ENCODE results near the gene HMGA1. TPM values are rescaled to one million over a fixed set of nuclear protein-coding genes. Genes with fewer than 3 reads are reported as not detected.
"Not testable (repeated sequence)": the region's sequence is repeated elsewhere in the genome, so short reads cannot be mapped to it uniquely, and the experiment has no call there.

The HMGA1 gene
- total RNA-seq, 1 experiment from 2014 or later: 1,115 TPM

DNA sequence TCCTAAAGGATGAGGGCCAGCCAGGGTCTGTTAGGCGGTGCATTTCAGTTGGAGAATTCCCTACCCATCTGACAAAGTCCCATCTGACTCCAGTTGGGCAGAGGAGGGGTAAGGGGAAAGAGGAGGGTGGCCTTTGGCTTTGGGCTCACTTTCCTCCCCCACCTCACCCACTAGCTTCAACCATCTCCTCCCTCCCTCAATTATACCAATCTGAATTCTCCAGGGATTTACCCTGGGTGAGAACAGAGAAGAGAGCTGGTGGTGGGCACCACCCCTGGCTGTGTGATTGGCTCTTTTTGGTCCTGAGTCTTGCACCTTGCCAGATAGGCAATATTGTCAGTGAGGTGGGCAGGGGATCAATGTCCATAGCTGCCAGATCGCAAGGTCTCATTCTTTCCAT is 3.2 kb downstream of the HMGA1 start:
- DNase-seq (ENCODE audit: low read depth): no peak

DNA sequence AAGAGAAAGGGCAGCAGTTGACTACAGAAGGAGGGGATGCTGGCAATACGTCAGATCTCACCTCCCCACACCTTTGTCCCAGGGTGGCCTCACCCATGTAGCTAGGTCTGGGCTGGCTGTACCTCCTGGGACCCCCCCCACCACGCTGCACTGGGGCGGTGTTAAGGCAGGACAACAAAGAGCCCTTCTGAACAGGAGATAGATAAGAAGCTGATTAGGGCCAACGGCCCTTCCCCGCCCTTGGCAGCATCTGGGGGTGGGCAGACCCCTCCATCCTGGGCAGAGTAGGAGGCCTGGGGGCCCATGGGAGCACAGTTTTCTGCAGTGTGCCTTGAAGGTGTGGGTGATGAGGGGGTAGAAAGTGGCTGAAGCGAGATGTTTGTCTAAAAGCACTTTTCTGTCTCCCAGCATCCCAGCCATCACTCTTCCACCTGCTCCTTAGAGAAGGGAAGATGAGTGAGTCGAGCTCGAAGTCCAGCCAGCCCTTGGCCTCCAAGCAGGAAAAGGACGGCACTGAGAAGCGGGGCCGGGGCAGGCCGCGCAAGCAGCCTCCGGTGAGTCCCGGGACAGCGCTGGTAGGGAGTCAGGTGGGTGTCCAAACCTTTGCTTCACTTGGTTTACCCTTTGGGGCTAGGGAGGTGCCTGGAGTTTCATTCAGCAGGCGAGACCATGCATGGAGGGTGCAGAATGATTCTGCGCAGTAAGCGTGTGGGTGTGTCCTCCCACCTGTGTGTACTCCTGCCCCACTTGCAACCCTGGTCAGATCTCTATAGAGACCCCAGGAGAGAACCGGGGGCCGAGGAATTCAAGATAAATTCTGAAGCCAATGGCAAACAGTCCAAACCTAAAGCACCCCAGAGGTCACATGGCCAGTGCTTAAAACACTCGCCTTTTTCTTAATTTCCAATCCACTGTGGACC is 3.9 kb downstream of the HMGA1 start:
- DNase-seq (ENCODE audit: low read depth): no peak

DNA sequence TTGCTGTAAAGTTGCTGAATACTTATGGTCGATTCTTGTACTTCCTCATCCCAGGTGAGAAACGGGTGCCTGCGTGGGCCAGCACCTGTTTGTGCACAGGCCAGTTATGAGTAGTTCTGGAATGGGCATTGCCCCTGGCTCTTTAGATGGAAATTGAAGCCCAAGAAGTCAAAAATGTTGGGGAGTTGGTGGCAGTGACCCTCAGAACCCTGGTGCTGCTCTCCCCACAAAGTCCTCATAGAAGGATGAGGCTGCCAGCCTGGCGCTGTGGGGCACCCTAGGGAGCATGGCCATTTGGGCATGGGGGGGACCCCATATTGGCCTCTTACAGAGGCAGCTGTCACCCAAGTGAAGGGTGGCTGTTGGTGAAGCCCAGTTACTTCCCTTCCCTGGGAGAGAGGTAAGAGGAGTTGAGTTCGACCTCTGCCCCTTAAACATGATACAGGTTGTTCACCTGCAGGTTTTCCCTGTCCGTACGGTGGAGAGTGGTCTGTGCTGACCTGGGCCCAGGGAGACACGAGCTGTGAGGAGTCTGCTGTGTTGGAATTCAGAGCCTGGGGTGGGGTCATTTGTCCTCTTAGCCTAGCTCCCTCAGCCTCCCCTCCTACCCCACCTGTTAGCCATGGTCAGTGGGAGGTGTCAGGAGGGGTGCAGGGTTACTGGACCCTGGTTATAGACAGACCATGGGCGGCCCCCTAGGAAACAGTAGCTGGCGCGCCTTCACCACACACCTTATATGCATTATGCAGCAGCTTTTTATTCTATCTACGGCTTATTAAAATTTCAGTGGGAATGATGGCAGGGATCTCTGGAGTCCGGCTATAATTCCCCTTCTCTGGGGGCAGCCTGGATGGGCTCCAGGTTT is 4.9 kb downstream of the HMGA1 start:
- DNase-seq (ENCODE audit: low read depth): no peak

DNA sequence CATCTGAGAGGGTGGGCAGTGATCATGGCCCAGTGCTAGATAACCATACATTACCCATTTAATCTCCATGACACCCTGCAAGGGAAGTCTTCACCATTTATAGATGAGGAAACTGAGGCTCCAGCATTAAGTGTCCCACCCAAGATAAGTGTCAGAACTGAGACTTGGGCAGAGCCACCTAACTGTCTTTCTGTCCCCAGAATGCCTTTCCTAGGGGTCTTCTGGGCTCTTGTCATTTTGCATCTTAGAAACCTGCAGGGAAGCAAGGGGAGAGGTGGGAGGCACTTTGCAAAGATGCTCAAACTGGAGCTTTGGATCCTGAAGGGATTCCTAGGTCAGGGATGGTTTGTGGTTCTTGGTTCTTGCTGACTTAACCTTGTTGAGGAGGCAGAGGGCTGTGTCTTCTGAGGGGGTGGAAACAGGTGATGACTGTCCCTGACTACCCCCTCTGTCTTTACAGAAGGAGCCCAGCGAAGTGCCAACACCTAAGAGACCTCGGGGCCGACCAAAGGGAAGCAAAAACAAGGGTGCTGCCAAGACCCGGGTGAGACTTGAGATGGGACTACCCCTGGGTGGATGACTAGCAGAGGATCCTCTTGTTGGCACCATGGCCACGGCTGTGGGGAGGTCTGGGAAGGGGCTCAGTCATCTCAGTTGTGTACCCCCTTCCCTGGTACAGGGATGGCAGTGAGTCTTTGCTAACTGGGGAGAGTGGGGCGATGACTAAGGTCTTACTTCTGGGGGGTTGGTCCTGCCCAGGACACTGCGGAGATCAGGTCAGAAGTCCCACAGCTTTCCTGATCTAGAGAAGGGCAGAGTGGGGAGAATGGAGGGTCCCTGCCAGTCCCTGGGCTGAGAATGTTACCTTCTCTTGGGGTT is 5.8 kb downstream of the HMGA1 start:
- DNase-seq (ENCODE audit: low read depth): peak; percentile 69

- DNase-seq (ENCODE audit: low read depth): peak; percentile 92
Observed at GRCh38 chr6:34243131-34243771, 6.6 kb downstream of the HMGA1 start.

GRCh38 chr6:34243901-34244884 is 7.5 kb downstream of the HMGA1 start:
- DNase-seq (ENCODE audit: low read depth): peak; percentile 99

DNA sequence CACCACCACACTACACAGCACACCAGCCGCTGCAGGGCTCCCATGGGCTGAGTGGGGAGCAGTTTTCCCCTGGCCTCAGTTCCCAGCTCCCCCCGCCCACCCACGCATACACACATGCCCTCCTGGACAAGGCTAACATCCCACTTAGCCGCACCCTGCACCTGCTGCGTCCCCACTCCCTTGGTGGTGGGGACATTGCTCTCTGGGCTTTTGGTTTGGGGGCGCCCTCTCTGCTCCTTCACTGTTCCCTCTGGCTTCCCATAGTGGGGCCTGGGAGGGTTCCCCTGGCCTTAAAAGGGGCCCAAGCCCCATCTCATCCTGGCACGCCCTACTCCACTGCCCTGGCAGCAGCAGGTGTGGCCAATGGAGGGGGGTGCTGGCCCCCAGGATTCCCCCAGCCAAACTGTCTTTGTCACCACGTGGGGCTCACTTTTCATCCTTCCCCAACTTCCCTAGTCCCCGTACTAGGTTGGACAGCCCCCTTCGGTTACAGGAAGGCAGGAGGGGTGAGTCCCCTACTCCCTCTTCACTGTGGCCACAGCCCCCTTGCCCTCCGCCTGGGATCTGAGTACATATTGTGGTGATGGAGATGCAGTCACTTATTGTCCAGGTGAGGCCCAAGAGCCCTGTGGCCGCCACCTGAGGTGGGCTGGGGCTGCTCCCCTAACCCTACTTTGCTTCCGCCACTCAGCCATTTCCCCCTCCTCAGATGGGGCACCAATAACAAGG is 8.5 kb downstream of the HMGA1 start:
- not testable (repeated sequence) for DNase-seq (ENCODE audit: low read depth)

DNA sequence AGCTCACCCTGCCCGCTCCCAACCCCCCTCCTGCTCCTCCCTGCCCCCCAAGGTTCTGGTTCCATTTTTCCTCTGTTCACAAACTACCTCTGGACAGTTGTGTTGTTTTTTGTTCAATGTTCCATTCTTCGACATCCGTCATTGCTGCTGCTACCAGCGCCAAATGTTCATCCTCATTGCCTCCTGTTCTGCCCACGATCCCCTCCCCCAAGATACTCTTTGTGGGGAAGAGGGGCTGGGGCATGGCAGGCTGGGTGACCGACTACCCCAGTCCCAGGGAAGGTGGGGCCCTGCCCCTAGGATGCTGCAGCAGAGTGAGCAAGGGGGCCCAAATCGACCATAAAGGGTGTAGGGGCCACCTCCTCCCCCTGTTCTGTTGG is 9.1 kb downstream of the HMGA1 start:
- DNase-seq (ENCODE audit: low read depth): not testable (repeated sequence)

- DNase-seq (ENCODE audit: low read depth): no peak
Observed at GRCh38 chr6:34246249-34246562, 9.5 kb downstream of the HMGA1 start.

- peak; percentile 78 for DNase-seq (ENCODE audit: low read depth)
Observed at GRCh38 chr6:34246563-34247391, 10.1 kb downstream of the HMGA1 start.

DNA sequence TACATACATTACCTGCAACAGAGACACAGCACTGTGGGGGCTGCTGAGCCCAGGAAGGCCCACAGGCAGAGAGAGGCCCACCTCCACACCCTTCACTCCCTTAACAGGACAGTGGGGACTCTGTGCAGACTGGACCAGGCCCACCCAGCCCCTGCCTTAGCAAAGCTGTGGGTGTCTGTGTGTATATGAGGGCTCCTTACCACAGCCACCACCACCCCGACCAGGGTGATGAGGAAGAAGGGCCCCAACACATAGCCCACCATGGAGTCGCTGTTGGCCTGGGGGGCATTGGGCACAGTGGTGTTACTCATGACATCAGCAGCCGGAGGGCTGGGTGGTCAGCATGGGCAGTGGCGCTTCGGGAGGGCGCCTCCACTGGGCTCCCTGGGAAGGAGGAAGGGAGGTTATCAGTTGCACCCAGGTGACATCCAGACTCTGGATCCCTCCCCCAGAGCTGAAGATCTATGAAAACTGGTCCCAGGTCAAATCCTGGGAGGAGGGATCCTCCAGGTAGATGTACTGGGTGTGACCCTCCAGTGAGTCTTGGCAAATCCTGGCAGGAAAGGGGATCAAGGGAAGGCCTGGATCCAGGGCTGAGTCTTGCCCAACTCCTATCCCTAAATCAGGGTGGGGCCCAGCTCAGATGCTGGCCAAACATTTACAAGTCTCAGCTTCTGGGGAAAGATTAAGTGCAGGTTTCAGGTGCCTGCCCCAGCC is 11.0 kb downstream of the HMGA1 start:
- no peak for DNase-seq (ENCODE audit: low read depth)

- DNase-seq (ENCODE audit: low read depth): no peak
Observed at GRCh38 chr6:34248198-34248726, 11.6 kb downstream of the HMGA1 start.

- DNase-seq (ENCODE audit: low read depth): peak; percentile 90
Observed at GRCh38 chr6:34248727-34249468, 12.2 kb downstream of the HMGA1 start, which contains the start of gene SMIM29. SMIM29 (minus strand) TSS chr6:34249006; CDS start chr6:34247791, 1,215 bp downstream.

DNA sequence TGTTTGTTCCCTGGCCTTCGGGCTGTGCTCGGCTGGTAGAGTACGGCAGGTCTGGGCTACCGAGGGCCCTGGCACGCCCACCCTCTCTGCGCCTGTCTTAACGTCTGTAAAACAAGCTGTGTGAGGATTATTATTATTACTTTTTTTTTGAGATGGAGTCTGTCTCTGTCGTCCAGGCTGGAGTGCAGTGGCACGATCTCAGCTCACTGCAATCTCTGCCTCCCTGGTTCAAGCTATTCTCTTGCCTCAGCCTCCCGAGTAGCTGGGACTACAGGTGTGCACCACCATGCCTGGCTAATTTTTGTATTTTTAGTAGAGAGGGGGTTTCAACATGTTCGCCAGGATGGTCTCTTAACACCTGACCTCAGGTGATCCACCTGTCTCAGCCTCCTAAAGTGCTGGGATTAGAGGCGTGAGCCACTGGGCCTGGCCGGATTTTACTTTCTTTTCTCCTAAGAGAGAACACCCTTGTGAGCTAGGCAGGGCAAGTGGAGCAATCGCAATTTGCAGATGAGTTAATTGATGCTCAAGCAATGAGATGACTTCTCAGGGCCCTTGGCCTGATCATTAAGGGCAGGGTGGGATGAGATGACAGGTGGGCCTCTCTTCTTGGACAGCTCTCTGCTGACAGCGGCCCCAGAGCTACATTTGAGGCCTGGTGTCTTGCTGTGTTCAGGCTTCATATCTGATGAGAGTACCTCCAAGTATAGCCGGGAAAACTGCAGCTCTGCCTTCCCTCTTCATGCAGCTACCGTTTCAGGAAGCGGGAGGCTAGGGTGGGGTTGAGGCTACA is 13.0 kb downstream of the HMGA1 start:
- DNase-seq (ENCODE audit: low read depth): no peak

DNA sequence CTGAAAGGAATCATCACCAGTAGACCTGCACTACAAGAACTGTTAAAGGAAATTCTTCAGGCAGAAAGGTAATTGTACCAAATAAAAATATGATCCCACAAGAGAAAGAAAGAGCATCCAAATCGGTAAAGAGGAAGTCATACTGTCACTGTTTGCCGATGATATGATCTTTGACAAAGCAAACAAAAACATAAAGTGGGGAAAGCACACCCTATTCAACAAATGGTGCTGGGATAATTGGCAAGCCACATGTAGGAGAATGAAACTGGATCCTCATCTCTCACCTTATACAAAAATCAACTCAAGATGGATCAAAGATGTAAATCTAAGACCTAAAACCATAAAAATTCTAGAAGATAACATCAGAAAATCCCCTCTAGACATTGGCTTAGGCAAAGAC is 15.7 kb downstream of the HMGA1 start:
- DNase-seq (ENCODE audit: low read depth): not testable (repeated sequence)

All from HT1080 (cell line).